KMS-11 (cell line): Measurements from ENCODE around the gene FBXO9.

Experiments
- H2AFZ ChIP-seq: fragments of 200-600 bp; sonication (generic); 2 replicates; pipeline ENCODE4 v1.6.1; 2016; ENCODE audit warnings: antibody characterized with exemption, mixed run types, low read depth
- H3K27ac ChIP-seq: fragments of 200-600 bp; sonication (generic); 2 replicates; pipeline ENCODE4 v1.6.1; 2016; ENCODE audit warnings: mild to moderate bottlenecking, mixed run types
- H3K27me3 ChIP-seq: fragments of 200-600 bp; sonication (generic); 2 replicates; pipeline ENCODE4 v1.6.1; 2017; ENCODE audit warnings: mild to moderate bottlenecking, low read depth, mixed run types, moderate library complexity; ENCODE audit not compliant: insufficient read depth
- H3K36me3 ChIP-seq: fragments of 200-600 bp; sonication (generic); 2 replicates; pipeline ENCODE4 v1.6.1; 2017; ENCODE audit warnings: mild to moderate bottlenecking, mixed run types; ENCODE audit not compliant: insufficient read depth
- H3K4me1 ChIP-seq: fragments of 200-600 bp; sonication (generic); 2 replicates; pipeline ENCODE4 v1.6.1; 2016; ENCODE audit warnings: mild to moderate bottlenecking, low read depth, mixed run types; ENCODE audit not compliant: poor library complexity, severe bottlenecking
- H3K4me2 ChIP-seq: fragments of 200-600 bp; sonication (generic); 2 replicates; pipeline ENCODE4 v1.7.0; 2016; ENCODE audit warnings: mild to moderate bottlenecking, mixed run types
- H3K4me3 ChIP-seq: fragments of 200-600 bp; sonication (generic); IDR thresholded peaks from 2 replicates; pipeline ENCODE4 v1.6.1; 2017; ENCODE audit warnings: low read depth, low read length, mixed read lengths; ENCODE audit not compliant: insufficient read depth
- H3K79me2 ChIP-seq: fragments of 200-600 bp; sonication (generic); 2 replicates; pipeline ENCODE4 v1.6.1; 2016; ENCODE audit warnings: low read depth, mixed run types; ENCODE audit not compliant: insufficient read depth
- H3K9ac ChIP-seq: fragments of 200-600 bp; sonication (generic); 2 replicates; pipeline ENCODE4 v1.6.1; 2016; ENCODE audit warnings: mild to moderate bottlenecking, mixed run types
- H4K20me1 ChIP-seq: fragments of 200-600 bp; sonication (generic); 2 replicates; pipeline ENCODE4 v1.6.1; 2016; ENCODE audit warnings: mild to moderate bottlenecking, mixed run types; ENCODE audit not compliant: insufficient read depth
- CTCF ChIP-seq: fragments of 200-600 bp; sonication (generic); conservative IDR thresholded peaks from 2 replicates; pipeline ENCODE4 v1.6.1; 2017; ENCODE audit warnings: low read depth, mild to moderate bottlenecking, antibody characterized with exemption, low read length, moderate library complexity, mixed read lengths

The FBXO9 gene

GRCh38 chr6:53074347-53074746, 9.1 kb downstream of the FBXO9 start:
- H2AFZ ChIP-seq: no peak overlapping the region
- H3K4me2 ChIP-seq: no peak overlapping the region
- H3K27ac ChIP-seq: no peak overlapping the region
- no peaks in the 10 kb centered on the region for H3K27me3 ChIP-seq
- H3K4me3 ChIP-seq: no peak overlapping the region
- no peaks in the 10 kb centered on the region for H4K20me1 ChIP-seq
- TF ChIP-seq CTCF: no peak
- peaks cover 23% of the 10 kb centered on the region for H3K4me1 ChIP-seq
- peaks cover 8% of the 10 kb centered on the region; the same call in 1 of the 2 replicates for H3K36me3 ChIP-seq
- H3K9ac ChIP-seq: no peak overlapping the region
- peaks cover 7% of the 10 kb centered on the region; the same call in 1 of the 2 replicates for H3K79me2 ChIP-seq

GRCh38 chr6:53080813-53081212, 15.6 kb downstream of the FBXO9 start:
- Histone ChIP-seq H3K36me3 (peaks cover 5% of the 10 kb centered on the region), H3K27ac (no peak overlapping the region), H3K9ac (no peak overlapping the region), H3K4me2 (no peak overlapping the region), H3K27me3 (no peaks in the 10 kb centered on the region), H3K79me2 (no peaks in the 10 kb centered on the region), H3K4me1 (no peaks in the 10 kb centered on the region), H2AFZ (no peak overlapping the region), H4K20me1 (no peaks in the 10 kb centered on the region), H3K4me3 (no peak overlapping the region)
- TF ChIP-seq CTCF: no peak

GRCh38 chr6:53086302-53086701, 21.1 kb downstream of the FBXO9 start:
- H2AFZ ChIP-seq: no peak overlapping the region
- H3K4me3 ChIP-seq: no peak overlapping the region
- no peaks in the 10 kb centered on the region for H3K4me1 ChIP-seq
- H4K20me1 ChIP-seq: no peaks in the 10 kb centered on the region
- H3K27me3 ChIP-seq: no peaks in the 10 kb centered on the region
- no peak overlapping the region for H3K4me2 ChIP-seq
- H3K9ac ChIP-seq: no peak overlapping the region
- no peak overlapping the region for H3K27ac ChIP-seq
- TF ChIP-seq CTCF: no peak
- no peaks in the 10 kb centered on the region for H3K36me3 ChIP-seq
- H3K79me2 ChIP-seq: no peaks in the 10 kb centered on the region

GRCh38 chr6:53089948-53090347, 24.7 kb downstream of the FBXO9 start:
- H3K9ac ChIP-seq: no peak overlapping the region
- H3K36me3 ChIP-seq: peaks cover 15% of the 10 kb centered on the region; the same call in 1 of the 2 replicates
- no peak for TF ChIP-seq CTCF

GRCh38 chr6:53090576-53090975, 25.4 kb downstream of the FBXO9 start:
- no peaks in the 10 kb centered on the region for H3K79me2 ChIP-seq
- no peak overlapping the region for H3K9ac ChIP-seq
- peaks cover 18% of the 10 kb centered on the region for H3K4me1 ChIP-seq
- no peaks in the 10 kb centered on the region for H3K27me3 ChIP-seq
- peaks cover 21% of the 10 kb centered on the region for H3K36me3 ChIP-seq
- H4K20me1 ChIP-seq: no peaks in the 10 kb centered on the region
- H3K4me3 ChIP-seq: no peak overlapping the region
- no peak overlapping the region for H3K4me2 ChIP-seq
- TF ChIP-seq CTCF: no peak
- H3K27ac ChIP-seq: no peak overlapping the region
- H2AFZ ChIP-seq: no peak overlapping the region

More at GRCh38 chr6:53089948-53090347, 24.7 kb downstream of the FBXO9 start:
- H3K27ac ChIP-seq: no peak overlapping the region
- H3K79me2 ChIP-seq: no peaks in the 10 kb centered on the region
- no peak overlapping the region for H3K4me3 ChIP-seq
- H3K4me2 ChIP-seq: no peak overlapping the region
- H4K20me1 ChIP-seq: no peaks in the 10 kb centered on the region
- H2AFZ ChIP-seq: no peak overlapping the region
- H3K4me1 ChIP-seq: peaks cover 18% of the 10 kb centered on the region
- no peaks in the 10 kb centered on the region for H3K27me3 ChIP-seq
